Hematopoietic multipotent progenitor cell treated with erythropoietin and hydrocortisone succinate and interleukin-3 and kit ligand, for 4 days (in vitro differentiated cells): ENCODE results near the gene HS3ST6.
A peak's percentile ranks its signal among the peaks of the same experiment; 100 is the strongest.
"Not testable (repeated sequence)": the region's sequence is repeated elsewhere in the genome, so short reads cannot be mapped to it uniquely, and the experiment has no call there.

Experiments used
- DNase-seq: peaks from one replicate; pipeline ENCODE4 v3.0.0-alpha.2; 2015

The HS3ST6 gene

GRCh38 chr16:1918351-1919326 lies at the start of gene HS3ST6:
TSS of gene HS3ST6 (minus strand) at chr16:1918415. CDS start at chr16:1918323, 92 bp downstream.
- DNase-seq: no peak

DNA sequence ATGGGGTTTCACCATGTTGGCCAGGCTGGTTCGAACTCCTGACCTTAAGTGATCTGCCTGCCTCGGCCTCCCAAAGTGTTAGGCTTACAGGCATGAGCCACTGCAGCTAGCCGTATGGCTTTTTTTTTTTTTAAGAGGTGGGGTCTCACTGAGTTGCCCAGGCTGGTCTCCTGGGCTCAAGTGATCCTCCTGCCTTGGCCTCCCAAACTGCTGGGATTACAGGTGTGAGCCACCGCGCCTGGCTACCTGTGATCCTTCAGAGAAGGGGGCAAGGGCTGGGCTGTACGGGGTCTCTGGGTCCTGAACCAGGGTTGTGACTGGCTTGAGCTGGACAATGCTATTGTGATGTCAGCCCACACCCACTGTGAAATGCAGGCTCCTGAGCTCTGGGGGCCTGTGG lies 48.2 kb upstream of the HS3ST6 start, which contains the start of gene RNF151:
Gene RNF151, plus strand, starts transcription at position 397 of the 400 bp plus-strand sequence. CDS start 26 bp downstream, outside the sequence.
- DNase-seq: no peak

GRCh38 chr16:1965396-1966001 lies 47.3 kb upstream of the HS3ST6 start:
- DNase-seq: no peak

DNA sequence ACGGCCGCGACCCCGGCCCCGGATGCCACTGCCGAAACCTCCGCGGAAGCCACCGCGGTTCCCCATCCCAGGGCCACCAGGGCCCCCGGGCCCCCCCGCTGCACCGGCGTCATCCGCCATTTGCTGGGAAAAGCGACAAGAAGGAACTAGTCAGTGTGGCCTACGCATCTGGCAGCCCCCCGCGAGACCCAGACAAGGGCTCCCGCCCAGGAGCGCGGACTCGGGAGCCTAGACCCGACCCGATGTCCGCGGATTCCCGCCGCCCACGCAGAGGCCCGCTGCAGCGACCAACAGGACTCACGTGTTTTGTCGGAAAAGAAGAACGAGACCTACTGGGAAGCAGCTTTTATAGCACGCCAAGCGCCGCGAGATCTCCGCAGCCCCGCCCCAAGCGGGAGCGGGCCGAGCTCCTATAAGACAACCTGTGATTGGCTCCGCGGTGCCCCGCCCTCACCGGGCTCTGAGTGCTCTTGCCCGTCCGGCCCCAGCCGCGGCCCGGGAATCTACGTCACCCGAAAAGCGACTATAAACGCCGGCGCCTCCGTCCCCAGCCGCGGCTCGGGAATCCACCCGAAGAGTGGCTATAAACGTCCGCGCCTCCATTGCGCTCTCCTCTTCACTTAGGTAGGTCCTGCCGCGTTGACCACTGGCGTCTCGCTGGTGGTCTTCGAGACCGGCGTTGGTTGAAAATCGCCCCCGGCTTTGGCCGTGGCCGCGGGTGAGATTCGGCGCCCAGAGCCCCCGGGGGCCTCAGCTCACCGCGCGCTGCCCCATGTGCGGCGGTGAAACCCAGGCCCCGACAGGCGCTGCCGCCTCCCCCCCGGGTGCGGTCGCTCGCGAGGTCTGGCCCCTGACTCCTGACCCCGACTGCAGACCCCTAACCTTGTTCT lies 46.5 kb upstream of the HS3ST6 start, which contains the start of gene RPS2:
Gene RPS2, minus strand, starts transcription at position 321 of the 890 bp plus-strand sequence. Its CDS starts 201 bp downstream, at position 120.
- peak; percentile 100 for DNase-seq

DNA sequence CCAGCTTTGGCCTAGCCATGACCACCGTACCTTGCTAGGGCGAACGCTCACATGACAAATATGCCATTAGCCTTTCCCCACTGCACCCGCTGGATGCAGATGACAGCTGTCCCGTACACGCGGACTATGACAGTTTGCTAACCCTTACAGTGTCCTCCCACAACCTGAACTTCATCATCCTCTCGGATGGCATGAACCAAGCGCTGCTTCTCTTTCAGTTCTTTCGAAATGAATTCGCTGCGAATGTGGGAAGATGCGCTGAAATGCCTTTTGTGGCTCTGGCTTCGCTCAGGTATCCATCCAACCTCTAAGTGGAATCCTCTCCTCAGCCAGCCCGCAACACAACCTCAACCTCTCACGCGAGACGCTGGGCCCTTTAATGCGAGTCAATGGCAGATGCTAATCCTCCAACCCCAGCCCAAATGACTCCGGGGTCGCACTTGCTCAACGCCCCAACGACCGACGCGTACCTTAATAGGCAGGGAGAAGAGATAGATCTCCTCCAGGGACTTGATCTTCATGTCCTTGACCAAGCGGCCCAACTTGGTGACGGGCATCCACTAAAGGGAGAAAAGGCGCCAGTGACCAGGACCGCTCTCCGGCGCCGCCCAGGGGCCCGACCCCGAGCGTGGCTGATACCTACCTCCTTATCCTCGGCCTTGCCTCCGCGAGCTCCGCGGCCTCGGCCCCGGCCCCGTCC lies 45.7 kb upstream of the HS3ST6 start:
- DNase-seq: peak; percentile 65

GRCh38 chr16:1962161-1963153 lies 44.2 kb upstream of the HS3ST6 start:
- DNase-seq: not testable (repeated sequence)

DNA sequence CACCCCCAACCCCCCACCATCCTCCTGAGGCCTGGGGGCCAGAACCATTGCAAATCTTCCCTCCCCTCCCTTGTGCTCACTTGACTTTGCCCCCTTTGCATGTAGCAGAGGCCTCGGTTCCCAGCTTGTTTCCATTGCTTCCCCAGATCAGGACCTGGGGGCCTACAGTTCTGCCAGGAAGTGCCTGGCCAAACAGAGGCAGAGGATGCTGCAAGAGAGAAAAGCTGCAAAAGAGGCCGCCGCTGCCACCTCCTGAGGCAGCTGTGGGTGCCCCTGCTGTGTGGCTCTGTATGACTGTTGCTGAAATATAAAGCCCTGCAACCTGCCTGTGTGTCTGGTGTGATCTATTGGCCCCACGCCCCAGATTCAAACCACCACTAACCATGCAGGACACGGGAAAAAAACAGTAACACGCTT lies 43.4 kb upstream of the HS3ST6 start:
- no peak for DNase-seq

DNA sequence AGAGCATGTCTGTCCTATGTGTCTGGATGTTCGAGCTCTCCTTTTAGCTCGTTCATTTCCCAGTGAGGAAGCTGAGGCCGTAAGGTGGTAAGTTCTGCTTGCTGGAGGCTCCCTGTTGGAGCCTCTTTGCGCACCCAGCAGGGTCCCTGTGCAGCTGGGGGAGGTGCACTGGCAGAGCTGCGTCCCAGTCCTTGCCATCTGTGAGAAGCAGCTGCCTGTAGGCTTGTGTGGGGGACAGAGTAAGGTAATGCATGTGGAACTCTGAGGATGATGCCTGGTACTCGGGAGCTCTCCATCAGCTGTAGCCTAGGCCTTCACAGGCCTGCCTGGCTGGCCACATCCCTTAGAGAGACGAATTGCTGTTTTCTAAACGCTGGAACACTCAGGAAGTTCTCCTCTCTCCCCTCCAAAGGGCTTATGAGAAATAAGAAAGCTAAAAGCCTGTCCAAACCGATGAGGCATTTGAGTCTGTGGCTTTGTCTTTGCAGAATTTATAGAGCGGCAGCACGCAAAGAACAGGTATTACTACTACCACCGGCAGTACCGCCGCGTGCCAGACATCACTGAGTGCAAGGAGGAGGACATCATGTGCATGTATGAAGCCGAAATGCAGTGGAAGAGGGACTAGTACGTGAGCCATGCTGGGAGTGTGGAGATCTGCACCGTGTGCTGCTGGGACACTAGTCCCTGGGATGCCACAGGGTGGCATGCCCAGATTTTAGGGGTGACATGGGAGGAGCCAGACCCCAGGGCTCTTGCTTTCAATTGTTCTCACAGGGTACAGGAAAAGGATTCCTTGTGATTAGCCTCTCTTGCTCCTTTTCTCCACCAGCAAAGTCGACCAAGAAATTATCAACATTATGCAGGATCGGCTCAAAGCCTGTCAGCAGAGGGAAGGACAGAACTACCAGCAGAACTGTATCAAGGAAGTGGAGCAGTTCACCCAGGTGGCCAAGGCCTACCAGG lies 42.7 kb upstream of the HS3ST6 start:
- peak; percentile 79 for DNase-seq

DNA sequence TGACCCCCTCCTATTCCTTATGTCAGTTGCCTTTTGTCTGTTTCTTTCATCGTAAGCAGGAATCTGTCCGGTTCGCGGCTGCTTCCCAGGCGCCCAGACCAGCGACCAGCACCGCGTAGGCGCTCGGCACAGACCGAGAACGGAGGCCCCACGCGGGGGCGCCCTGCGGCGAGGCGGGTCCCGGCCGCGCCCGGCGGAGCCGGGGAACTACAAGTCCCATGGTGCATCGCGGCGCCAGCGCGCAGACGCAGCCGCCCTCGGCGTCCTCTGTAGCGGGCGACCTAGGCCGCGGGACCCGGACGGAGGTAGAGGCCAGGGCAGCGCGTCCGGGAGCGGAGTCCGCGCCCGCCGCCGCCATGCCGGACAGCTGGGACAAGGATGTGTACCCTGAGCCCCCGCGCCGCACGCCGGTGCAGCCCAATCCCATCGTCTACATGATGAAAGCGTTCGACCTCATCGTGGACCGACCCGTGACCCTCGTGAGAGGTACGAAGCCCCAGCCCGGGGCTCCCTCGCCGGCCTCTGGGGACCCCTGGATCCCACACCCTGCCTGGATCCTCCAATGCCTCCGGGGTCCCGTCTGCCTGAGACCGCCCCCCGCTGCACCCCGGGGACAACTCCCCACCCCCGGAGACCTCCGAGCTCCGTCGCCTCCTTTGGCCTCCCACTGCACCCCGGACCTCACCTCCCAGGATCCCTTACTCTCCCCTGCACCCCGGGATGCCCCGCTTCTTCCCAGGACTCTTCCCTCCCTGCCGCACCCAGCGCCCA lies 41.2 kb upstream of the HS3ST6 start, which contains the start of gene NDUFB10:
Gene NDUFB10, plus strand, starts transcription at position 270 of the 771 bp plus-strand sequence. Its CDS starts 87 bp downstream, at position 357.
- DNase-seq: peak; percentile 95

- DNase-seq: no peak
Measured at GRCh38 chr16:1958715-1959268, 40.6 kb upstream of the HS3ST6 start.

DNA sequence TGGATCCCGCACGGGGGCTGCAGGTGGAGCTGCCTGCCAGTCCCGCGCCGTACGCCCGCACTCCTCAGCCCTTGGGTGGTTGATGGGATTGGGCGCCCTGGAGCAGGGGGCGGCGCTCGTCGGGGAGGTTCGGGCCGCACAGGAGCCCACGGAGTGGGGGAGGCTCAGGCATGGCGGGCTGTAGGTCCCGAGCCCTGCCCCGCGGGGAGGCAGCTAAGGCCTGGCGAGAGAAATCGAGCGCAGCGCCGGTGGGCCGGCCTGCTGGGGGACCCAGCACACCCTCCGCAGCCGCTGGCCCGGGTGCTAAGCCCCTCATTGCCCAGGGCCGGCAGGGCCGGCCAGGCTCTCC lies 39.9 kb upstream of the HS3ST6 start:
- DNase-seq: not testable (repeated sequence)

DNA sequence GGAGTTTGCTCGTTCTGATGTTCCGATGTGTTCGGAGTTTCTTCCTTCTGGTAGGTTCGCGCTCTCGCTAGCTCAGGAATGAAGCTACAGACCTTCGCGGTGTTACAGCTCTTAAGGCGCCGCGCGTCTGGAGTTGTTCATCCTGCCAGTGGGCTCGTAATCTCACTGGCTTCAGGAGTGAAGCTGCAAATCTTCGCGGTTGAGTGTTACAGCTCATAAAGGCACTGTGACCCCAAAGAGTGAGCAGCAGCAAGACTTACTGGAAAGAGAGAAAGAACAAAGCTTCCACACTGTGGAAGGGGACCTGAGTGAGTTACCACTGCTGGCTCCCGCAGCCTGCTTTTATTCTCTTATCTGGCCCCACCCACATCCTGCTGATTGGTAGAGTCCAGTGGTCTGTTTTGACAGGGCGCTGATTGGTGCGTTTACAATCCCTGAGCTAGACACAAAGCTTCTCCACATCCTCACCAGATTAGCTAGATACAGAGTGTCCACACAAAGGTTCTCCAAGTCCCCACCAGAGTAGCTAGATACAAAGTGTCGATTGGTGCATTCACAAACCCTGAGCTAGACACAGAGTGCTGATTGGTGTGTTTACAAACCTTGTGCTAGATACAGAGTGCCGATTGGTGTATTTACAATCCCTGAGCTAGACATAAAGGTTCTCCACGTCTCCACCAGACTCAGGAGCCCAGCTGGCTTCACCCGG lies 39.4 kb upstream of the HS3ST6 start:
- peak; percentile 28 for DNase-seq

DNA sequence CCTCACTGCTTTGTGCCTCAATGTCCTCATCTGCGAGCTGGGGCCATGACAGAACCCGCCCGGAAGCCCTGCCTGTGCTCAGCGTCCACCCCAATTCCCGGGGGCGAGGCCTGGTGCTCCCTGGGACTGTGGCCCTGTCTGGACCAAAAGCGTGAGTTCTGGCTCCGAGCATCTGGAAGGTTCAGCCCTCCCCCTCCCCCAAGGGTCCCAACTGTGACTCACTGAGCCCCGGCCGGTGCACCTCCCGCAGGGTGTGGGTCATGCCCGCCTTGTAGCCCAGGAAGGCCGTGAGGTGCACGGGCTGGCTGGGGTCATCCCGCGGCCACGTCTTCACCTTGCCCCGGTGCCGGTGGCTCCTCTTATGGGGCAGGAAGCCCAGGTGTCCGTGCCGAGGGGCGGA lies 35.5 kb upstream of the HS3ST6 start:
- no peak for DNase-seq

DNA sequence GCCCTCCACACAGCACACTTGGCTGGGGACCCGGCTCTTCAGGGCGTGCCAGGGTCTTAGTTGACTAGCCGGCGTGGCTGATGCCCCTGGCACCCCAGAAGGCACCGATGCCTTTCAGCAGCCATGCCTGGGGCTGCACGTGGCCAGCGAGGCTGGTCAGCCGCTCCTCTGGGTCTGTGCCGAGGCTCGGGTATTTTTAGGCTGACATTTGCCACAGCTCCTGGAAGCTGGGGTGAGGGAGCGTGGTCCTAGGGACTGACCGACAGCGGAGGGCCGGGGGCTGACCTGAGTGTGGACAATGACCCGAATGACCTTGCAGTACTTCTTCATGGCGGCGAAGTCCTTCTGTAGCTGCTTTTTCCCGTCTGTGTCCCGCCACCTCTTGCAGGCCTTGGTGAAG lies 32.3 kb upstream of the HS3ST6 start:
- no peak for DNase-seq

DNA sequence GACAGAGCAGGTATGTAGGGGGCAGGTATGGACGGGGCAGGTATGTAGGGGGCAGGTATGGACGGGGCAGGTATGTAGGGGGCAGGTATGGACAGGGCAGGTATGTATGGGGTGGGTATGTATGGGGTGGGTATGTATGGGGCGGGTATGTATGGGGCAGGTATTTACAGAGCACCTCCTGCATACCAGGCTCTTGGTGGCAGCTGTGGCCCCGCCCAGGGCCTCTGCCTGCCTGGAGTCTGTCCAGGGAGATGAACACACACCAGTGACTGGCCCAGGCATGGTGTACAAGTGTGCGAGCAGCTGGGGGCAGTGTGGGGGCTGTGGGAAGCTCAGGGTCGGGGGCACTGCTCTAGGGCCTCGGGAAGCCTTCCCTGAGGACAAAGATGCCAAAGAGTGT lies 31.8 kb upstream of the HS3ST6 start:
- DNase-seq: no peak

GRCh38 chr16:1949507-1949906 lies 31.3 kb upstream of the HS3ST6 start:
- no peak for DNase-seq

GRCh38 chr16:1947369-1947670 lies 29.1 kb upstream of the HS3ST6 start:
- DNase-seq: no peak
